HCT116 (cell line): ENCODE measurements around the gene PURA. TPM values are rescaled to one million over a fixed set of nuclear protein-coding genes. Genes with fewer than 3 reads are reported as not detected.

Source experiments
- ATAC-seq: fragments of 200-7000 bp; cut with Tn5 transposase; 2 replicates; pipeline ENCODE4 v1.9.1; 2020; ENCODE audit warnings: mild to moderate bottlenecking, moderate library complexity
- BruUV-seq: library from RNA; stranded (reverse); fragments of 400-500 nt; replicated peaks from 2 replicates; lab custom pipeline; 2021; lab: Mats Ljungman, UMichigan
- CTCF ChIA-PET: fragments of 300-600 bp; sonication (Branson Sonifier 250); formaldehyde crosslinking; loops from one replicate; lab custom pipeline; 2021; ENCODE audit warnings: antibody characterized with exemption; lab: Charles Lee
- POLR2A ChIA-PET: fragments of 300-600, 350-600 bp; sonication (Branson Sonifier 250); formaldehyde crosslinking; loops from one replicate; lab custom pipeline; 2021; ENCODE audit warnings: antibody characterized with exemption; lab: Charles Lee
- RAD21 ChIA-PET, 2 experiments: fragments of 300-600 bp; sonication (Branson Sonifier 250); formaldehyde crosslinking; loops; one replicate each; lab custom pipeline; 2023; ENCODE audit warnings: low total read pairs in 2 of 2; ENCODE audit not compliant: uncharacterized antibody in 2 of 2, unreplicated experiment in 2 of 2, low non-redundant PET in 1 of 2; lab: Charles Lee
- DNase-seq: peaks from one replicate; pipeline ENCODE4 v3.0.0-alpha.2; 2010; ENCODE audit warnings: low read depth, low spot score
- H2AFZ ChIP-seq: fragments of 200-600 bp; shearing (Covaris generic), sonication (generic); 2 replicates; pipeline ENCODE4 v1.6.1; 2017; ENCODE audit warnings: low read depth, mixed run types, mixed read lengths, antibody characterized with exemption, low read length; ENCODE audit not compliant: poor library complexity, severe bottlenecking
- H3K27ac ChIP-seq: 2 replicates; pipeline ENCODE4 v1.5.1; 2012; ENCODE audit warnings: low read depth, low read length
- H3K27me3 ChIP-seq: fragments of 200-600 bp; sonication (generic); 2 replicates; pipeline ENCODE4 v1.6.1; 2016; ENCODE audit warnings: mixed run types, low read length, mixed read lengths; ENCODE audit not compliant: insufficient read depth
- H3K36me3 ChIP-seq, 2 experiments: fragments of 200-500 bp in 1 of 2; fragments of 200-600 bp in 1 of 2; sonication (Bioruptor generic) in 1 of 2; sonication (generic) in 1 of 2; 2 replicates each; pipeline versions ENCODE4 v1.5.1 to v1.6.1; 2014 to 2016; ENCODE audit warnings: low read length in 2 of 2, inconsistent platforms in 1 of 2, mixed read lengths in 1 of 2, mixed run types in 1 of 2; ENCODE audit not compliant: insufficient read depth in 2 of 2, control insufficient read depth in 1 of 2
- H3K4me1 ChIP-seq, 2 experiments: fragments of 200-600 bp in 1 of 2; sonication (generic) in 1 of 2; 2 replicates each; pipeline versions ENCODE4 v1.5.1 to v1.6.1; 2012 to 2017; ENCODE audit warnings: low read length in 2 of 2, inconsistent platforms in 1 of 2, mild to moderate bottlenecking in 1 of 2, mixed read lengths in 1 of 2, mixed run types in 1 of 2, moderate library complexity in 1 of 2; ENCODE audit not compliant: insufficient read depth in 2 of 2, control insufficient read depth in 1 of 2
- H3K4me2 ChIP-seq: fragments of 200-600 bp; sonication (generic); 2 replicates; pipeline ENCODE4 v1.6.1; 2017; ENCODE audit warnings: mixed run types, low read length, mixed read lengths
- H3K4me3 ChIP-seq, 2 experiments: fragments of 200-600 bp in 1 of 2; sonication (generic) in 1 of 2; replicated peaks in 1 of 2; 2 replicates each; pipeline ENCODE4 v1.5.1; 2011 to 2016; ENCODE audit warnings: low read length in 2 of 2, control low read depth in 1 of 2, low read depth in 1 of 2, mild to moderate bottlenecking in 1 of 2, mixed read lengths in 1 of 2, mixed run types in 1 of 2
- H3K79me2 ChIP-seq: fragments of 200-600 bp; sonication (generic); 2 replicates; pipeline ENCODE4 v1.6.1; 2017; ENCODE audit warnings: mild to moderate bottlenecking, mixed run types, low read length, moderate library complexity, mixed read lengths; ENCODE audit not compliant: insufficient read depth
- H3K9ac ChIP-seq: fragments of 200-600 bp; sonication (generic); 2 replicates; pipeline ENCODE4 v1.6.1; 2016; ENCODE audit warnings: low read length, mixed read lengths
- H3K9me2 ChIP-seq: fragments of 200-600 bp; sonication (generic), shearing (Covaris generic); 2 replicates; pipeline ENCODE4 v1.6.1; 2017; ENCODE audit warnings: mixed run types, mild to moderate bottlenecking, moderate library complexity; ENCODE audit not compliant: insufficient read depth
- H3K9me3 ChIP-seq, 2 experiments: fragments of 200-500 bp in 1 of 2; fragments of 200-600 bp in 1 of 2; sonication (Bioruptor generic) in 1 of 2; sonication (generic) in 1 of 2; 2 replicates each; pipeline ENCODE4 v1.6.1; 2014 to 2017; ENCODE audit warnings: low read length in 2 of 2, mixed read lengths in 2 of 2, inconsistent platforms in 1 of 2, low read depth in 1 of 2, mild to moderate bottlenecking in 1 of 2, mixed run types in 1 of 2, moderate library complexity in 1 of 2; ENCODE audit not compliant: control insufficient read depth in 1 of 2, insufficient read depth in 1 of 2
- H4K20me1 ChIP-seq: fragments of 200-600 bp; sonication (generic), shearing (Covaris generic); 2 replicates; pipeline ENCODE4 v1.6.1; 2017; ENCODE audit warnings: mixed run types, mild to moderate bottlenecking, moderate library complexity; ENCODE audit not compliant: insufficient read depth
- ELF1 ChIP-seq: IDR thresholded peaks from 2 replicates; pipeline ENCODE4 v1.6.1; 2012; ENCODE audit warnings: low read depth, borderline replicate concordance
- EZH2 ChIP-seq: fragments of 200-600 bp; sonication (generic); IDR thresholded peaks from 2 replicates; pipeline ENCODE4 v1.6.1; 2017; ENCODE audit warnings: antibody characterized with exemption, mixed run types
- EZH2phosphoT487 ChIP-seq: fragments of 200-600 bp; IDR thresholded peaks from 2 replicates; pipeline ENCODE4 v1.6.1; 2018; ENCODE audit warnings: antibody characterized with exemption, borderline replicate concordance
- FOSL1 ChIP-seq: IDR thresholded peaks from 2 replicates; pipeline ENCODE4 v1.6.1; 2012; ENCODE audit warnings: low read depth
- JUND ChIP-seq: IDR thresholded peaks from 2 replicates; pipeline ENCODE4 v1.6.1; 2012
- RAD21 ChIP-seq: IDR thresholded peaks from 2 replicates; pipeline ENCODE4 v1.6.1; 2012; ENCODE audit warnings: low read depth, mild to moderate bottlenecking
- SP1 ChIP-seq: IDR thresholded peaks from 2 replicates; pipeline ENCODE4 v1.6.1; 2012; ENCODE audit warnings: low read depth
- ZFX ChIP-seq: fragments of 450-650 bp; IDR thresholded peaks from 2 replicates; pipeline ENCODE4 v1.6.1; 2017
- intact Hi-C: fragments of 100-400 bp; cut with micrococcal nuclease; formaldehyde crosslinking; loops from 2 replicates; pipeline ENCODE4 v1.10.0; 2022
- total RNA-seq: library from RNA; stranded (reverse); gene quantifications from one replicate; pipeline ENCODE4 v1.2.1, GENCODE V29; 2021; ENCODE audit not compliant: unreplicated experiment
- TF ChIP-seq, protein P1 (sequence below): IDR thresholded peaks from 2 replicates; pipeline ENCODE4 v1.6.1; 2012; ENCODE audit warnings: low read depth
- TF ChIP-seq, protein P2 (sequence below): IDR thresholded peaks from 2 replicates; pipeline ENCODE4 v1.6.1; 2011; ENCODE audit warnings: mild to moderate bottlenecking, low read length, moderate library complexity; ENCODE audit not compliant: insufficient replicate concordance; ENCODE audit errors: extremely low read depth

The PURA gene
- total RNA-seq, 1 experiment from 2014 or later = 15.2 TPM

DNA sequence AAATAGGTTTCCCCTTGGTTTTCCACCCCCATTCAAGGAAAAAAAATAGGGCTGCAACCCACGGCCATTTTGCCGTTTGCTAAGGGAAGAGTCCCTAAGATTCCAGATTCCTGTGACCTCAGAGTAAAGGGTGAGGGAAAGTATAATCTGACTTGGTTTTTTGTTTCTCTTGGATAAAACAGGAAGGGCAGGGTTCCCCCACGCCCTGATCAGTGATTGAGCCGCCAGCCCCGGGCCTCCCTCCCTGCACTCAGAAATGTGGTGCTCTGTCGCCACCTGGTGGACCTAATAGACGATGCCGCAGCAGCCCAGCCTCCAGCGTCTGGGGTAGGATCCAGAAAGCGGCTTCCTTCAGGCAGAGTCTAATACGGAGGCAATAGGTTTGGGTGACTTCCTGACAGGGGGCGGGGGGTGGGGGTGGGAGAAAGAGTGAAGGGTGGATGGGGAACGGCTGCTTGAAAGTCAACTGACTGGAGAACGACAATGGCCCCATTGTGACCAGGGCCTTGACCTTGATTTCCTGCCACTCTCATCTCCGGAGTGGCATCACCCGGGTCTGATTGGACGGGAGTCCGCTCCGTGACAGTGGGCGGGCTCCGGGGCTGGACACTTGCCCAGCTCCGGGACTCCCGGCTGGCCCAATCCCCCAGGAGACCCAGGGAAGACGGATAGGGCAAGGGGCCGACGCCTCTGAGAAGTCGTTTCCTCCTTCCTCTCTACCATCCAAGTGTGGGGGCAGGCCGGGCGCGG, 43.3 kb downstream of the PURA start (continued):
- TF ChIP-seq, protein P1, sequence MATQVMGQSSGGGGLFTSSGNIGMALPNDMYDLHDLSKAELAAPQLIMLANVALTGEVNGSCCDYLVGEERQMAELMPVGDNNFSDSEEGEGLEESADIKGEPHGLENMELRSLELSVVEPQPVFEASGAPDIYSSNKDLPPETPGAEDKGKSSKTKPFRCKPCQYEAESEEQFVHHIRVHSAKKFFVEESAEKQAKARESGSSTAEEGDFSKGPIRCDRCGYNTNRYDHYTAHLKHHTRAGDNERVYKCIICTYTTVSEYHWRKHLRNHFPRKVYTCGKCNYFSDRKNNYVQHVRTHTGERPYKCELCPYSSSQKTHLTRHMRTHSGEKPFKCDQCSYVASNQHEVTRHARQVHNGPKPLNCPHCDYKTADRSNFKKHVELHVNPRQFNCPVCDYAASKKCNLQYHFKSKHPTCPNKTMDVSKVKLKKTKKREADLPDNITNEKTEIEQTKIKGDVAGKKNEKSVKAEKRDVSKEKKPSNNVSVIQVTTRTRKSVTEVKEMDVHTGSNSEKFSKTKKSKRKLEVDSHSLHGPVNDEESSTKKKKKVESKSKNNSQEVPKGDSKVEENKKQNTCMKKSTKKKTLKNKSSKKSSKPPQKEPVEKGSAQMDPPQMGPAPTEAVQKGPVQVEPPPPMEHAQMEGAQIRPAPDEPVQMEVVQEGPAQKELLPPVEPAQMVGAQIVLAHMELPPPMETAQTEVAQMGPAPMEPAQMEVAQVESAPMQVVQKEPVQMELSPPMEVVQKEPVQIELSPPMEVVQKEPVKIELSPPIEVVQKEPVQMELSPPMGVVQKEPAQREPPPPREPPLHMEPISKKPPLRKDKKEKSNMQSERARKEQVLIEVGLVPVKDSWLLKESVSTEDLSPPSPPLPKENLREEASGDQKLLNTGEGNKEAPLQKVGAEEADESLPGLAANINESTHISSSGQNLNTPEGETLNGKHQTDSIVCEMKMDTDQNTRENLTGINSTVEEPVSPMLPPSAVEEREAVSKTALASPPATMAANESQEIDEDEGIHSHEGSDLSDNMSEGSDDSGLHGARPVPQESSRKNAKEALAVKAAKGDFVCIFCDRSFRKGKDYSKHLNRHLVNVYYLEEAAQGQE = no peak
- TF ChIP-seq RAD21 = peak; percentile 98
- TF ChIP-seq FOSL1 = no peak
- no peak for TF ChIP-seq ZFX
- TF ChIP-seq, all 23 proteins: peak for 4

DNA sequence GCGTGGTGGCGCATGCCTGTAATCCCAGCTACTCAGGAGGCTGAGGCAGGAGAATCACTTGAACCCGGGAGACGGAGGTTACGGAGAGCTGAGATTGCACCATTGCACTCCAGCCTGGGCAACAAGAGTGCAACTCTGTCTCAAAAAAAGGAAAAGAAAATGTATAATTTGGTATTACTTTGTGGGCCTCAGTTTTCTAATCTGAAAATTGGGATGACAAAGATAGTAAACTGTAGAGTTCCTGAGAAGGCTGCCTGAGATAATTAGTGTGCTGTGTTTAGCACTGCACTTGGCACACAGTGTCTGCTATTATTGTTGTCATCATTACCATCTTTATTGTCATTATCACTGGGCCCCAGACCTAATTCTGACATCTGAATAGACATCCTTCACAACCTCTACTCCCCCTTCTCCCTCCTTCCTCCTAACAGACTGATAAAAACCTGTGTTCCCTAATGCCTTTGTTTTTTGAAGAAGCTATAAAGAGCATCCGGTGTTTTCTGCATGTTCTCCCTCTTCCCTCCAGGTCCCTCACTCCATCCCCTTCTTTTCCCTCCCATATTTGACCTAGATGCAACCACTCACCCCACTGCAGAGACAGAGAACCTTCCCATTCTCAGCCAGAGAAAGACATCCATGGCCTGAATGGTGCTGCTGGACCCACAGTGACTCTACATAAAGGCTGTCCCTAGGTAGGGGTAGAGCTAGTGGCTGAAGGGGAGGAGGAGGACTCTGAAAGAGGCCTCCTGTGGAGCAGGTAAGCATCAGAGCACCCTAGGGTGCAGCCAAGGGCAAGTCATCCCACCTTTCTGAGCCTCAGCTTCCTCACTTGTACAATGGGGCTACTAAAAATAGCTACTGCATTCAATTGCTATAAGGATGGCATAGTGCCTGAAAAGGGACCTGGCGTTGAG, 45.4 kb downstream of the PURA start:
- RAD21 ChIA-PET = interaction anchor here in 1 of 2 experiments (1.2 kb wide), 1 partner anchor 10 kb away, joined by 4 read pairs; no protein-coding TSS in a partner anchor

More for the DNA sequence above, 45.4 kb downstream of the PURA start:
- Histone ChIP-seq H3K4me3 (no peak overlapping the region), H2AFZ (no peak overlapping the region), H3K79me2 (no peaks in the 10 kb centered on the region), H3K36me3 (no peaks in the 10 kb centered on the region), H3K27ac (no peak overlapping the region), H3K4me1 (peaks cover 6 to 17% of the 10 kb centered on the region in 2 experiments; a peak in 3 of 4 replicates)
- no peak for ATAC-seq
- no peak for DNase-seq
- CTCF ChIA-PET = interaction anchor here (1.1 to 4.0 kb wide), 6 partner anchors 10 to 372 kb away, joined by 3 to 23 read pairs (median 5); no protein-coding TSS in a partner anchor
- TF ChIP-seq FOSL1 = no peak
- TF ChIP-seq JUND = no peak
- no peak for TF ChIP-seq EZH2phosphoT487
- no peak for TF ChIP-seq EZH2
- TF ChIP-seq, protein P1 = no peak
- no peak for TF ChIP-seq SP1
- TF ChIP-seq ELF1 = no peak
- TF ChIP-seq, protein P2, sequence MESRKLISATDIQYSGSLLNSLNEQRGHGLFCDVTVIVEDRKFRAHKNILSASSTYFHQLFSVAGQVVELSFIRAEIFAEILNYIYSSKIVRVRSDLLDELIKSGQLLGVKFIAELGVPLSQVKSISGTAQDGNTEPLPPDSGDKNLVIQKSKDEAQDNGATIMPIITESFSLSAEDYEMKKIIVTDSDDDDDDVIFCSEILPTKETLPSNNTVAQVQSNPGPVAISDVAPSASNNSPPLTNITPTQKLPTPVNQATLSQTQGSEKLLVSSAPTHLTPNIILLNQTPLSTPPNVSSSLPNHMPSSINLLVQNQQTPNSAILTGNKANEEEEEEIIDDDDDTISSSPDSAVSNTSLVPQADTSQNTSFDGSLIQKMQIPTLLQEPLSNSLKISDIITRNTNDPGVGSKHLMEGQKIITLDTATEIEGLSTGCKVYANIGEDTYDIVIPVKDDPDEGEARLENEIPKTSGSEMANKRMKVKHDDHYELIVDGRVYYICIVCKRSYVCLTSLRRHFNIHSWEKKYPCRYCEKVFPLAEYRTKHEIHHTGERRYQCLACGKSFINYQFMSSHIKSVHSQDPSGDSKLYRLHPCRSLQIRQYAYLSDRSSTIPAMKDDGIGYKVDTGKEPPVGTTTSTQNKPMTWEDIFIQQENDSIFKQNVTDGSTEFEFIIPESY = no peak
- TF ChIP-seq, all 23 proteins: peak for 0
- Histone ChIP-seq H3K27me3 (no peaks in the 10 kb centered on the region), H3K4me2 (no peak overlapping the region), H3K9ac (no peak overlapping the region), H3K9me3 (no peaks in the 10 kb centered on the region), H4K20me1 (no peaks in the 10 kb centered on the region), H3K9me2 (no peaks in the 10 kb centered on the region)
- BruUV-seq = no TSS peak
- intact Hi-C loops = loop anchor here (10.0 kb wide), 1 partner anchor 314 kb away; no protein-coding TSS in a partner anchor
- POLR2A ChIA-PET = no interaction called here
